Iris pigment epithelial cell (primary cell): ENCODE results near the gene IPO4.

ENCODE experiments used
- DNase-seq: peaks from one replicate; pipeline ENCODE4 v3.0.0-alpha.2; 2011; ENCODE audit warnings: low read depth

Gene IPO4

DNA sequence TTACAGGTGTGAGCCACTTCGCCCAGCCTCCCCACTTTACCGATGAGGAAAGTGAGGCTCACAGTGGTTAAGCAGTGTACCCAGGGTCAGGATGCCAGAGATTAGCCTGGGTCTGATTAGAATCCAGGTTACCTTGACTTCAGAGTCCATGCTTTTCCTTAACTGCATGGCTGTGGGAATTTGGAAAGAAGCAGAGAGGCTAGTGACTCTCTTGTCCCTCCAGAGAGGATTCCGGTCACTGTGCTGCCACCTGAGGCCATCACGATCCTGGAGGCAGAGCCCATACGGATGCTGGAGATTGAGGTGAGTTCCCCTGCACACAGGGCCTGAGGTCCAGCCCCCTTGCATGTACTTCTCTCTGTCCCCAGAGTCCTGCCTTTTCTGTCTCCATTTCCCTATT lies 12.0 kb downstream of the IPO4 start:
- DNase-seq, result no peak

DNA sequence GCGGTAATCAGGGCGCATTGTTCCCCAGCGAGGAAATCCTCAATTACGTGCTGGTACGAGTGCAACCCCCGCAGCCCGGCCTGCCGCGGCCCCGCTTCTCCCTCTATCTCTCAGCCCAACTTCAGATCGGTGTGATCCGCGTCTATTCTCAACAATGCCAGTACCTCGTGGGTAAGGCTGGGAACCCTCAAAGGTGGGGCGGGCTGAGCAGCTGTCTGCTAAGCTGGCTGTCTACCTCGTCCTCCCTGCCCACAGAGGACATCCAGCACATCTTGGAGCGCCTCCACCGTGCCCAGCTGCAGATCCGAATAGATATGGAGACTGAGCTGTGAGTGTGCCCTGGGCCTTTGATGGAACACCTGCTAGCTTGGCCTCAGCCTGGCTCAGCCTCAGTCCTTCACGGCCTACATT lies 15.7 kb downstream of the IPO4 start:
- no peak for DNase-seq

DNA sequence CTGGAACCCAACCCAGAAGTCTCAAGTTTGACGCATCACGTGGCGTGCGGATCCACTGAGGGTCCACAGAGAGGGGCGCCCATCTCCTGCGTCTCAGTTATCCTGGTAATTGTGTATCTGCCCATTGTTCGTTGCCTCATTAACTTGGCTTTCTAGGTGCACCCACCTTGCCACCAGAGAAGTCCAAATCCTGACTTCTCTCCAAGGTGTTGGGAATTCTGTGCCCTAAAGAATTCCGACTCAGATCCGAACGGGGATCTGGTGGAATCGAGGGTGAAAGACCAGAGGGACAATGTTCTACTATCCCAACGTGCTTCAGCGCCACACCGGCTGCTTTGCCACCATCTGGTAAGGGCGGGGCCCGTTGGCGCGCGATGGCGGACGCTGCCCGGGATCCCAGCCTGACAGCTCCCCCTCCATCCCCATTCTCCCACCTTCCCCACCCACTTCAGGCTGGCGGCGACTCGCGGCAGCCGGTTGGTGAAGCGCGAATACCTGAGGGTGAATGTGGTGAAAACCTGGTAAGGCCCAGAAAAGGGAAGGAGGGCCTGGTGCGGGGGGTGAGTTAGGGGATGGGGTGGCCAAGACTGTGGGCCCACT lies 16.3 kb downstream of the IPO4 start:
- DNase-seq, result peak; percentile 17

DNA sequence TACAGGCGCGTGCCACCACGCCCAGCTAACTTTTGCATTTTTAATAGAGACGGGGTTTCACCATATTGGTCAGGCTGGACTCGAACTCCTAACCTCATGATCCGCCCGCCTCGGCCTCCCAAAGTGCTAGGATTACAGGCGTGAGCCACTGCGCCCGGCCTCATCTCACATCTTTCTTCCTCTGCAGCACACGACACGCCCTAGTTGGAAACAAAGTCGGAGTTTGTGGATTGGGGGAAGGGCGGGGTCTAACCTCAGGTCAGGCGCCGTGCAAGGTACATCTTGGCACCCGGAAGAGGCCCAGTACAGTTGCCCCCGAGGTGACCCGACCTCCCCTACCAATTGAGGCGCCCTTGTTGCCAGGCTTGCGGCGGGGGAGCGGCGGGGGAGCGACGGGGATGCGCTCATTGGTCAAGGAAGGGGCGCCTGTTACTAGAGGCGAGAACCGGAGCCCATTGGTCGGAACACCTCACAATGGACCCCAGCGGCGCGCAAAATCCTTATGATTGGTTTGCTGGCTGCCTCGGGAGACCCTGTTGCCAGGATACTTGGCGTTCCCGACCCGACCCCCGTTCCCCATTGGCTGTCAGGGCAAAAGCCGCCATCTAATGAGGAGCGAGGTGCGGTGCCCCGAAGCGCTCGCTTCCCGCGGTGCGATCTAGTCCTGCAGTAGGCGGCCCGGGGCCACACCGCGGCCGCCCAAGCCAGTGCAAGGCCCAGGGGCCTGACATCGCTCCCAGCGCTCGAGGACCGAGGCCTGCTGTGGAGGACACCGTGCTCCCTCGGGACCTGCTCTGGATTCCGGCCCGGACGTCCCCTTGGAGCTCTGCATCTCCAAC lies 17.0 kb downstream of the IPO4 start, which contains the start of gene REC8:
REC8 (plus strand) TSS at position 659 of the 839 bp plus-strand sequence. CDS start 473 bp downstream, outside the sequence.
- DNase-seq, result peak; percentile 100

DNA sequence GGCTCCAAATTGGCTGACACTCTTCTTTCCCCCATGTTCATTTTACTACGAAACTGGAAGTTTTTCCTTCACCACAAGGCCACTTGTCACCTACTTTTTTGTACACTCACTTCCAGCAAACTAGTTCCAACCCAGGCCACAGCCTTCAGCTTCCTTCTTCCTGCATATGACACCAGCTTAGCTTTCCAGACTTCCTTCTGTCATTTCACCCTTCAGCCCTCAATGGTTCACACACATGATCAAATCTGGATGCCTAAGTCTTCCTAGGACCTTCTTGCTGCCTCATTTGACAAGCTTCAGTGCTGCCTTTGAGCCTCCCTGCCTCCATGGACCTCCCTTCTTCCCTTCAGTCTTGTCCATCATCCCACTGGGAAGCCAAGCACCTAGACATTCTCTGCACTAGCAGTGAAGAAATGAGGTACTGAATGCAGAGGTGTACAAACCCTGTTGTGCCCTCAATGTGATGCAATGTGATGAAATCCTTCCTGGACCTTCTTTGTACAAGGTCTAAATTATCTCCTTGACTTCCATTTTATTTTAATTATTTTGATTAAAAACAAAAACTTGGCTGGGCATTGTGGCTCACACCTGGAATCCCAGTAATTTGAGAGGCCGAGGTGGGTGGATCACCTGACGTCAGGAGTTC lies 21.0 kb downstream of the IPO4 start:
- no peak for DNase-seq

DNA sequence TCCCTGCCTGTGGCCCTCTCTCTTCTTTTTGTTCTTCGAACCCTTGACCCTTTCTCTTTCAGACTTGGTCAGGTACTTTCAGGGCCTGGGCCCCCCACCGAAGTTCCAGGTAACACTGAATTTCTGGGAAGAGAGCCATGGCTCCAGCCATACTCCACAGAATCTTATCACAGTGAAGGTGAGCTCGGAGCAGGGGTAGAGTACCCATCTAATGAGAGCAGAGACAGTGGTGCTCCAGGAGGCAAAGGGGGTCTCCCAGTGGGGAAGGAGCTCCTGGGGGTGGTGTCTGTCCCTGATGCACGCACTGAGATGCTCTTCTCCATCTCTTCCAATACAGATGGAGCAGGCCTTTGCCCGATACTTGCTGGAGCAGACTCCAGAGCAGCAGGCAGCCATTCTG lies 22.8 kb downstream of the IPO4 start:
- no peak for DNase-seq

DNA sequence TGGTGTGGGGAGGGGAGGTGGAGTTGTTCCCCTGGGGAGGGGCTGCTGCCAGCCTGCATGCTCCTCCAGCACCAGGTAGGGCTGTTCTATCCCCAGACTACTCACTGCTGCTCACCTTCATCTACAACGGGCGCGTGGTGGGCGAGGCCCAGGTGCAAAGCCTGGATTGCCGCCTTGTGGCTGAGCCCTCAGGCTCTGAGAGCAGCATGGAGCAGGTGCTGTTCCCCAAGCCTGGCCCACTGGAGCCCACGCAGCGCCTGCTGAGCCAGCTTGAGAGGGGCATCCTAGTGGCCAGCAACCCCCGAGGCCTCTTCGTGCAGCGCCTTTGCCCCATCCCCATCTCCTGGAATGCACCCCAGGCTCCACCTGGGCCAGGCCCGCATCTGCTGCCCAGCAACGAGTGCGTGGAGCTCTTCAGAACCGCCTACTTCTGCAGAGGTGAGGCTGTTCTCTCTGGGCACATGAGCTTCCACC lies 24.1 kb downstream of the IPO4 start:
- DNase-seq, result no peak

DNA sequence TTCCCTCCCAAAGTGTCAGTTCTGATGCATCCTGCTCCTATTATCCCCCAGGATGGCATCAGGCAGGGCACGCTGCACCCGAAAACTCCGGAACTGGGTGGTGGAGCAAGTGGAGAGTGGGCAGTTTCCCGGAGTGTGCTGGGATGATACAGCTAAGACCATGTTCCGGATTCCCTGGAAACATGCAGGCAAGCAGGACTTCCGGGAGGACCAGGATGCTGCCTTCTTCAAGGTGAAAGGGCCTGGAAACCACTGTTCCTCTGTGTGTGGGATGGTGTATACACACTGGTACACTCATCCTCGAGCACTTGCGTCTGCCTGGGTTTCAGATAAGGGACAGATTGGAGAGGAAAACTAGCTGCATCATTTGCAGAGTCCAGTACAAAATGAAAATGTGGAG lies 26.5 kb downstream of the IPO4 start:
- DNase-seq, result peak; percentile 56

DNA sequence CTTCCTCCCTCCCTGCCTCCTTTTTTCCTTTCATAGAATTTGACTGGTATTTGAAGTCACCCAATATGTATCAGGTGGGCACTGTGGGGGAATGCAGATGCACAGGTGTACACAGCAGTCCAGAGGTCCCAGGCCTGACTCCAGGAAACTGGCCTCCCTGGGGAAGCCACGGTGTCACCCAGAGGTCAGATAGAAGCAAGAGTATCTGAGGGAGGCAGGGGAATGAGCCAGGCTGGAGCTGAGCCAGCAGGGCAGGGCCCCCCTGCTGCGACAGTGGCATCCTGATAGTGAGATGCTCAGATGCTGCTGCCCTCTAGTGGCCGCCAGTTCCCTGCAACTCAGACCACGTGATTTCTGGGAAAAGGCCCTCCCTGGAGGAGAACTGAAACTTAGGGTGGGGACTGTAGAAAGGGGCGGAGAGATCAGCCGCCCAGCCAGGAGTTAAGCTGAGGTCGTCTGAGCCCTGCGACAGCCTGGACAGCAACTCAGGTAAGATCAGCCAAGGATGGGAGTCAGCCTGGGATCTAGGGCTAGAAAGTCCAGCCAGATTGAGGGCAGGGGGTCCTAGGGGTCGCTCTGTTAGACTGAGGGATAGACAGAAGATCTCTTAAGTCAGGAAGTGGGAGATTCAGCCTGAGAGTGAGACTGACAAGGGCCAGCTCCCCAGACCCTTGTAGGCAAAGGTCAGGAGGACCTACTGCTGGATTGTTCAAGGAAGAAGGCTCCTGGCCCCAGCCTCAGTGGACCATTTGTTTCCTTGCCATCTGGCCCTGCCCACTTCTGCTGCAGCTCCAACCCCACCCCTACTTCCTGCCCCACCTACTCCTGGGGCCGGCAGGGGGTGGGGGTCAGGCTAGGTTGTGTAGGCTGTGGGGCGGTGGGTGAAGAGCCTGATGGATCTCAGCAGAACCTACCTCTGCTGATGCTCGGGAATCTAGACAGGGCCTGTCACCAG lies 27.5 kb downstream of the IPO4 start, which contains the start of gene IRF9:
IRF9 (plus strand) TSS at position 416 of the 955 bp plus-strand sequence. CDS start 880 bp downstream, outside the sequence.
- DNase-seq, result peak; percentile 92

DNA sequence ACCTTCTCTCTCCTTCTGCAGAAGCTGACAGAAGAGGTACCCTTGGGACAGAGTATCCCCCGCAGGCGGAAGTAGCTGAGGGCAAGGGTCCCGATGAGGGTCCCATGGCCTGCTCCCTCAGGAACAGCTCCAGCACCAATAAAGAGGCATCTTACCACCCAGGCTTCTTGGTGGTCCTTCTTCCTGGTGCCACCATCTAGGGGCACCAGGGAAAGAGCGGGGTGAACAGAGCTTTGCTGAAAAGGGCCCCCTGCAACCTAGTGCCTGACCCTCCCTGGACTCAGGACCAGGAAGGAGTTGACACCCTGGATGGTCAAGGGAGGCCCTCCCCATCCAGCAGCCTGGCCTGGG lies 28.1 kb downstream of the IPO4 start:
- DNase-seq, result no peak

DNA sequence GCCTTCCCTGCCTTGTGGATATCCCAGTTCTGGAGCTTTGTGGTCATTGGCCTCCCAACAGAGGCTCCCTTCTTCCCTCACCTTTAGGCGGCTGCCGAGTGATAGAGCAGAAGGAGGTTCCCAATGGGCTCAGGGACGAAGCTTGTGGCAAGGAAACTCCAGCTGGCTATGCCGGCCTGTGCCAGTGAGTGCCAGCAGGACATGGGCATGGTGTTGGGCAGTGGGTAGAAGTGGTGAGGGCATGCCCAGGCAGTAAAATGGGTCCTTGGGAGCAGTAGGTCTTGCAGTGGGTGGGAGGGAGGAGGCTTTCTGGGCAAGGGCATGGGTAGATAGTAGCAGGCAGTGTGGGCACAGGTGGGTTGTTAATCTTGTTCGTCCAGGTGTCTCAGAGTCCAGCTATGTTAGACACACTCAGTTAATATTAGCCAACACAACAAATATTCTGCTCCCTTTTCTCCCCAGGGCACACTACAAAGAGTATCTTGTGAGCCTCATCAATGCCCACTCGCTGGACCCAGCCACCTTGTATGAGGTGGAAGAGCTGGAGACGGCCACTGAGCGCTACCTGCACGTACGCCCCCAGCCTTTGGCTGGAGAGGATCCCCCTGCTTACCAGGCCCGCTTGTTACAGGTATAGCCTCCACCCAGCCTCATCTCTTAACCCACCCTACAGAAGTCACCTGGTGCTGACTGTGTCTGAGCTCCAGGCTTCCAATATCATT lies 28.7 kb downstream of the IPO4 start:
- no peak for DNase-seq

DNA sequence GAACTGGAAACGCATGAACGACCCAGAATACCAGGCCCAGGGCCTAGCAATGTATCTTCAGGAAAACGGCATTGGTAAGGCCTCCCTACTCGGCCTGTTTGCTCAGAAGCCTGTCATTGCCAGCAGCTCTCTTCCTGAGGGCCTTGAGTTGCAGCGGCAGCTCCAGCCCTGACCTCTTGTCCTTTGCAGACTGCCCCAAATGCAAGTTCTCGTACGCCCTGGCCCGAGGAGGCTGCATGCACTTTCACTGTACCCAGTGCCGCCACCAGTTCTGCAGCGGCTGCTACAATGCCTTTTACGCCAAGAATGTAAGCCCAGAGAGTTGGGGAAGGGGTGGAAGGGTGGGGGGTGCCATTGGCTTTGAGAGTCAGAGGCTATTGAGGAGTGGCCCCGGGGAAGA lies 31.3 kb downstream of the IPO4 start:
- DNase-seq, result no peak

DNA sequence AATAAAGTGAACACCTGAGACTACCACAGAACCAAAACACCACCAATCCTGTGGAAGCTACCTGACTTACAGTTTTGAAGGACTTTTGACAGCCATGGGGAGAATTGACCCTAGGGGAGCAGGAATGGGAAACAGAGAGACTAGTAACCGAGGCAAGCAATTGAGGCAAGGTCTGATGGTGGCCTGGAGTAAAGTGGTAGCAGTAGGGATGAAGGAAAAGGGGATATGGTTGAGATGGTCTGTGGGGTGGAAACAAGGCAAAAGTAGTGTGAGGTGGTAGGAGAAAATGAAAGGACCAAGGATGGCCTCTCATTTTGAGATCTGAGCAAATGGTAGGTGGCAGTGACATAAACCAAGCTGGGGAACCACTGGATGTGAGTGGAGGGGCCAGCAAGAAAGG lies 31.8 kb downstream of the IPO4 start:
- no peak for DNase-seq

DNA sequence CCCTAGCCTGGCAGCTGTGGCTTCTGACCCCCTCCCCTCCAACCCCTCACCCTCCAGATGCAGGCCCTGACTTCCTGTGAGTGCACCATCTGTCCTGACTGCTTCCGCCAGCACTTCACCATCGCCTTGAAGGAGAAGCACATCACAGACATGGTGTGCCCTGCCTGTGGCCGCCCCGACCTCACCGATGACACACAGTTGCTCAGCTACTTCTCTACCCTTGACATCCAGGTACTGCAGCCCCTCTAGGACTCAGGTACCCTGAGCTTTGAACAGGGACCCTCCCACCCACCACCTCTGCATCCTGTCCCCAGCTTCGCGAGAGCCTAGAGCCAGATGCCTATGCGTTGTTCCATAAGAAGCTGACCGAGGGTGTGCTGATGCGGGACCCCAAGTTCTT lies 33.5 kb downstream of the IPO4 start:
- no peak for DNase-seq

DNA sequence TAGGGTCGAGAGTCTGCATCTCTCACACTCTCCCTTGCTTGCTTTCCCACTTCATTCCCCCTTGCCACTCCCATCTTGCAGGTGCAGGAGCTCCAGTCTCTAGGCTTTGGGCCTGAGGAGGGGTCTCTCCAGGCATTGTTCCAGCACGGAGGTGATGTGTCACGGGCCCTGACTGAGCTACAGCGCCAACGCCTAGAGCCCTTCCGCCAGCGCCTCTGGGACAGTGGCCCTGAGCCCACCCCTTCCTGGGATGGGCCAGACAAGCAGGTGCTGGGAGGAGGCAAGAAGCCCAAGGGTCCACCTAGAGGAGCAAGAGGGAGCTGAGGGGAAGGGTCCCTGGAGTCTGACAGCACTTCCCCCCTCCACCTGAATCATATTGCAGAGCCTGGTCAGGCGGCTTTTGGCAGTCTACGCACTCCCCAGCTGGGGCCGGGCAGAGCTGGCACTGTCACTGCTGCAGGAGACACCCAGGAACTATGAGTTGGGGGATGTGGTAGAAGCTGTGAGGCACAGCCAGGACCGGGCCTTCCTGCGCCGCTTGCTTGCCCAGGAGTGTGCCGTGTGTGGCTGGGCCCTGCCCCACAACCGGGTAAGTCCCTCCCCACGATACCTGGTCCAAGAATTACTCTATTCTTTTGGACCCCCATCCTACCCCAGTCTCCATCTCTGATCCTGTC lies 37.1 kb downstream of the IPO4 start:
- no peak for DNase-seq

DNA sequence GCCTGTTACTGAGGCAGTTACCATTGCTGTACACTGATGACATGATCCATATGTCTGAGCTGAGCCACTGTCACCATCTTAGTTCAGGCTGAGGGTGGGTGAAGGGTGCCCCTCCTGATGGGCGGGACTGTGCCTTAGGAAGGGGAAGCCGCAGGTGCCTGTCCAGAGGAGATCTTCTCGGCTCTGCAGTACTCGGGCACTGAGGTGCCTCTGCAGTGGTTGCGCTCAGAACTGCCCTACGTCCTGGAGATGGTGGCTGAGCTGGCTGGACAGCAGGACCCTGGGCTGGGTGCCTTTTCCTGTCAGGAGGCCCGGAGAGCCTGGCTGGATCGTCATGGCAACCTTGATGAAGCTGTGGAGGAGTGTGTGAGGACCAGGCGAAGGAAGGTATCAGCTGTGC lies 37.6 kb downstream of the IPO4 start:
- no peak for DNase-seq

DNA sequence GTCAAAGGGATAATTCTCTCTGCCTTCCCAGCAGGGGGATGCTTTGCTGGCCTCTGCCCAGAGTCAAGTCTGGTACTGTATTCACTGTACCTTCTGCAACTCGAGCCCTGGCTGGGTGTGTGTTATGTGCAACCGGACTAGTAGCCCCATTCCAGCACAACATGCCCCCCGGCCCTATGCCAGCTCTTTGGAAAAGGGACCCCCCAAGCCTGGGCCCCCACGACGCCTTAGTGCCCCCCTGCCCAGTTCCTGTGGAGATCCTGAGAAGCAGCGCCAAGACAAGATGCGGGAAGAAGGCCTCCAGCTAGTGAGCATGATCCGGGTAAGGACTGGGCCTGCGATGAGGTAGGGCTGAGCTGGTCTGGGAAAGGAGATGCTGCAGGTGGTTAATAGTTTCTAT lies 38.0 kb downstream of the IPO4 start:
- no peak for DNase-seq

DNA sequence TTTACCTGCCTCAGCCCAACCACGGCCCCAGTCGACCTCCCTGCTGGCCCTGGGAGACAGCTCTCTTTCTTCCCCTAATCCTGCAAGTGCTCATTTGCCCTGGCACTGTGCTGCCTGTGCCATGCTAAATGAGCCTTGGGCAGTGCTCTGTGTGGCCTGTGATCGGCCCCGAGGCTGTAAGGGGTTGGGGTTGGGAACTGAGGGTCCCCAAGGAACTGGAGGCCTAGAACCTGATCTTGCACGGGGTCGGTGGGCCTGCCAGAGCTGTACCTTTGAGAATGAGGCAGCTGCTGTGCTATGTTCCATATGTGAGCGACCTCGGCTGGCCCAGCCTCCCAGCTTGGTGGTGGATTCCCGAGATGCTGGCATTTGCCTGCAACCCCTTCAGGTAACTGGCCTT lies 38.6 kb downstream of the IPO4 start:
- no peak for DNase-seq

DNA sequence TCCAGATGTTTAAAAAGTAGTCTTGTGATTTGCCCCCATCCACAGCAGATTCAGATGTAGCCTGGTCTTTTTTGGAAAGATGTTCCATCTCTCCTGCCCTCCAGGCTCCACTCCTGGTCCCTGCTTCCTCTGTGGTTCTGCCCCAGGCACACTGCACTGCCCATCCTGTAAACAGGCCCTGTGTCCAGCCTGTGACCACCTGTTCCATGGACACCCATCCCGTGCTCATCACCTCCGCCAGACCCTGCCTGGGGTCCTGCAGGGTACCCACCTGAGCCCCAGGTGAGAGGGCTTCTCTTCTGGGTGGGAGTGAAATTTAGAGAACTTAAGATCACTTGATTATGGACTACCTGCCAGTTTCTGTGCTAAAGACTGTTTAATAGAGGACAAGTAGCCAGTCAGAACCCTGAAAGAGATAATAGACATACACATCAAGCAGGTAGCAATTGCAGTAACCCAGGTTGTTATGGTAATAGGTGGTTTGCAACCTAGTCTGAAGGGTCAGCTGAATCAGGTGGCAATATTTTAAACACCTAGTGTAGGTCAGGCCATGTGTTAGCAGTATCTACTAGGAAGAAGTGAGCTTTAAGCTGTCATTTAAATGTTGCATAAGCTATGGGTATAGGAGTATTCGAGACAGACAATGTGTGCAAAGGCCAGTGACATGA lies 39.2 kb downstream of the IPO4 start:
- no peak for DNase-seq
